Body of pancreas (tissue), 4 donors: ENCODE measurements around the gene SOWAHA. TPM values are rescaled to one million over a fixed set of nuclear protein-coding genes. Genes with fewer than 3 reads are reported as not detected.
"Not testable (repeated sequence)": the region's sequence is repeated elsewhere in the genome, so short reads cannot be mapped to it uniquely, and the experiment has no call there.

Experiments
- ATAC-seq: fragments of 150-250 bp; one replicate; pipeline ENCODE4 v1.9.1; 2016
- DNase-seq, 4 donors: peaks; one replicate each; pipeline ENCODE4 v3.0.0-alpha.2; 2019
- H3K27ac ChIP-seq, 4 donors: fragments of 200-600 bp; sonication (generic); 1 replicate in 3 of 4; 2 replicates in 1 of 4; pipeline versions ENCODE4 v1.5.1 to v1.6.1; 2016 to 2019; ENCODE audit warnings: mild to moderate bottlenecking in 1 of 4, mixed read lengths in 1 of 4, moderate library complexity in 1 of 4
- H3K27me3 ChIP-seq, 2 donors: fragments of 200-600 bp; sonication (generic); one replicate each; pipeline ENCODE4 v1.6.0; 2016; ENCODE audit warnings: mild to moderate bottlenecking in 1 of 2
- H3K36me3 ChIP-seq, 2 donors: fragments of 200-600 bp; sonication (generic); replicated peaks in 1 of 2; 2 replicates each; pipeline ENCODE4 v1.5.1; 2016; ENCODE audit warnings: low read depth in 2 of 2; ENCODE audit not compliant: insufficient read depth in 1 of 2
- H3K4me1 ChIP-seq: fragments of 200-600 bp; sonication (generic); one replicate; pipeline ENCODE4 v1.6.0; 2016
- H3K4me3 ChIP-seq, 2 donors: fragments of 200-600 bp; sonication (generic); 1 replicate in 1 of 2; 2 replicates in 1 of 2; pipeline ENCODE4 v1.5.1; 2016 to 2019
- H3K9me3 ChIP-seq, 3 donors: fragments of 200-600 bp; sonication (generic); 1 replicate in 2 of 3; 2 replicates in 1 of 3; pipeline ENCODE4 v1.5.1; 2016
- CTCF ChIP-seq, 7 experiments: fragments of 450-650 bp in 4 of 7; fragments of 200-600 bp in 3 of 7; sonication (generic) in 3 of 7; IDR thresholded peaks; one replicate each; pipeline ENCODE4 v1.5.1; 2016 to 2019; ENCODE audit warnings: antibody characterized with exemption in 7 of 7
- POLR2A ChIP-seq, 3 donors: fragments of 450-650 bp; IDR thresholded peaks; one replicate each; pipeline ENCODE4 v1.6.1; 2016; ENCODE audit warnings: antibody characterized with exemption in 3 of 3, mild to moderate bottlenecking in 2 of 3
- WGBS, 2 donors: methylation state at CpG; one replicate each; pipeline ENCODE4 v1.1.5; 2017; 5-methylcytosine and 5-hydroxymethylcytosine counted together
- intact Hi-C: fragments of 100-400 bp; cut with DNase I; formaldehyde crosslinking; loops from one replicate; pipeline ENCODE4 v1.15.1; 2023
- total RNA-seq, 2 donors: library from RNA; depleted of rRNA; stranded (reverse); fragments of >200 nt; gene quantifications; one replicate each; pipeline ENCODE4 v1.1.0, GENCODE V29; 2016

SOWAHA gene
- total RNA-seq, 2 donors from 2014 or later, result 7.3 to 9.6 TPM

DNA sequence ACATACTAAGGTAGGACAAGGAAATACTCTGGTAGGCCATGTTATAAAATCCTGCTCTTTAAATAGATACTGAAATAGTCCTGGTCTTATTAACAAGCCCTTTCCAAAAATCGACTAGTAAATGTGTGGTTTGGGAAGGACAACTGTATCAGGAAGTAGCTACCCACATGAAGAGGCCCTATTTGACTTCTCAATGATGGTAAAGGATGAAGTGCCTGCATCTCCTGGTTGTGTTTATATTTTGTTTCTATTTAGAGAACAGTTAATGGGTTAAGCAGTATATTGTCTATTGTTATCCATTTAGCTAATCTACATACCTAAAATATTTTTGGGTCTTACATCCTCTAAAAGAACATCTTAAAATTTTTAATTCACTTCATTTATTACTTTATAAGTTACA, 40.7 kb downstream of the SOWAHA start:
- intact Hi-C loops, result no loop called here
- Histone ChIP-seq H3K4me1 (peaks cover 24% of the 10 kb centered on the region), H3K9me3 (no peaks in the 10 kb centered on the region), H3K27ac (peak overlapping the region in 3 of 4 donors; percentile 15 to 72 (median 50)), H3K4me3 (no peak overlapping the region), H3K27me3 (no peaks in the 10 kb centered on the region), H3K36me3 (no peaks in the 10 kb centered on the region)
- no peak for ATAC-seq
- DNase-seq, result no peak
- no peak for TF ChIP-seq POLR2A (IDR thresholded peaks at IDR 0.05)
- WGBS, 2 donors, result 10 to 22% methylated on average over 1 of the region's 1 CpG

GRCh38 chr5:132854301-132854700, 41.2 kb downstream of the SOWAHA start:
- ATAC-seq (peak; percentile 59), DNase-seq (no peak)
- peak overlapping the region in 2 of 4 donors; percentile 53 to 72 for H3K27ac ChIP-seq
- H3K27me3 ChIP-seq, result no peaks in the 10 kb centered on the region
- TF ChIP-seq CTCF (IDR thresholded peaks at IDR 0.05) (no peak), POLR2A (IDR thresholded peaks at IDR 0.05) (no peak)
- no peaks in the 10 kb centered on the region for H3K9me3 ChIP-seq
- intact Hi-C loops, result no loop called here
- WGBS, 2 donors, result 6 to 9% methylated on average over 3 of the region's 3 CpGs
- no peak overlapping the region for H3K4me3 ChIP-seq
- peaks cover 24% of the 10 kb centered on the region for H3K4me1 ChIP-seq
- H3K36me3 ChIP-seq, result no peaks in the 10 kb centered on the region

DNA sequence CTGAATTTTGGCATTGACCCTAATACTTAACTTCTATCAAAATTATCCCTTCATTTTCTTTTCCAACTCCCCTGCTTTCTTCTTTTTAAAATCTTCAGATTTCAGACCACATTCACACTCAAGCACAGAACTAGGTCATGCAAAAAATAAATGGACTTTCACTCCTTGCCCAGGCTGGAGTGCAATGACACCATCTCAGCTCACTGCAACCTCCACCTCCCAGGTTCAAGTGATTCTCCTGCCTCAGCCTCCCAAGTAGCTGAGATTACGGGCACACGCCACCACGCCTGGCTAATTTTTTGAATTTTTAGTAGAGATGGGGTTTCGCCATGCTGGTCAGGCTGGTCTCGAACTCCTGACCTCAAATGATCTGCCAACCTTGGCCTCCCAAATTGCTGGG, 41.9 kb downstream of the SOWAHA start:
- WGBS, 2 donors, result 91 to 97% methylated on average over 5 of the region's 5 CpGs
- peaks cover 19% of the 10 kb centered on the region for H3K4me1 ChIP-seq
- ATAC-seq, H3K36me3 ChIP-seq, H3K27ac ChIP-seq, H3K9me3 ChIP-seq, H3K27me3 ChIP-seq, intact Hi-C loops, H3K4me3 ChIP-seq, DNase-seq: not testable (repeated sequence)

DNA sequence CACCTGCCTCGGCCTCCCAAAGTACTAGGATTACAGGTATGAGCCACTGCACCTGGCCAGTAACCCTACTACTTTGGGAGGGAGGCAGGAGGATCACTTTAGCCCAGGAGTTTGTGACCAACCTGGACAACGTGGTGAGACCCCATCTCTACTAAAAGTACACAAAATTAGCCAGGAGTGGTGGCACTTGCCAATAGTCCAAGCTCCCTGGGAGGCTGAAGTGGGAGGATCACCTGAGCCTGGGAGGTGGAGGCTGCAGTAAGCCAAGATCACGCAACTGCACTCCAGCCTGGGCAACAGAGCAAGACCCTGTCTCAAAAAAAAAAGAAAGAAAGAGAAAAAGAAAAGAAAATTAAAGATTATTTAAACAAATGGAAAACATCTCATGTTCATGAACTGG, 42.9 kb downstream of the SOWAHA start:
- H3K27ac ChIP-seq, result no peak overlapping the region
- H3K4me3 ChIP-seq, result no peak overlapping the region
- DNase-seq, result no peak
- peaks cover 14% of the 10 kb centered on the region for H3K4me1 ChIP-seq
- intact Hi-C loops, result no loop called here
- no peaks in the 10 kb centered on the region for H3K36me3 ChIP-seq
- H3K9me3 ChIP-seq, result no peaks in the 10 kb centered on the region
- no peak for TF ChIP-seq POLR2A (IDR thresholded peaks at IDR 0.05)
- TF ChIP-seq CTCF (IDR thresholded peaks at IDR 0.05), result no peak
- WGBS, 2 donors, result 61 to 84% methylated on average over 2 to 3 of the region's 3 CpGs
- no peak for ATAC-seq
- H3K27me3 ChIP-seq, result no peaks in the 10 kb centered on the region

GRCh38 chr5:132859889-132860437, 46.9 kb downstream of the SOWAHA start:
- no peak for TF ChIP-seq CTCF (IDR thresholded peaks at IDR 0.05)

DNA sequence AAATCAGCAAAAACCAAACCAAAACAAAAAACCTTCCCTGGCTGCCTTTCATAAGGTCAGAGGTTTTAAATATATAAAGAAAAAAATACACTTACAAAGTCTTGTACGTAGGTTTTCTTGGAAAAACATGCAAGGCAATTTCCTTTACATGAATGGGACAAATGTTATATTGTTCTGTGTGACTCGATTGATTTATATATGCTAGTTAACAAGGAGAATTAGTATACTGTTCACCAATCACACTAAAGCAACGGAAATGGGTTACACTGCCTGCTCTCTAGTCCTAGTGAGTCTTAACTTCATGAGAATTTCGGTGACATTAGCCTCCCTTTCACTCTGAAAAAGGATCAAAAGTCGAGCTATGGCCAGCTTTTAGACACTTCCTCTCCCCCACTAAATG, 47.6 kb downstream of the SOWAHA start:
- H3K27ac ChIP-seq, result no peak overlapping the region
- H3K4me1 ChIP-seq, result peaks cover 5% of the 10 kb centered on the region
- no peaks in the 10 kb centered on the region for H3K27me3 ChIP-seq
- H3K36me3 ChIP-seq, result no peaks in the 10 kb centered on the region
- no peaks in the 10 kb centered on the region for H3K9me3 ChIP-seq
- 54 to 67% methylated on average over 5 of the region's 5 CpGs for WGBS, 2 donors
- DNase-seq, result no peak
- H3K4me3 ChIP-seq, result no peak overlapping the region
- intact Hi-C loops, result no loop called here
- no peak for TF ChIP-seq POLR2A (IDR thresholded peaks at IDR 0.05)
- TF ChIP-seq CTCF (IDR thresholded peaks at IDR 0.05), result no peak
- ATAC-seq, result no peak

More at GRCh38 chr5:132859889-132860437, 46.9 kb downstream of the SOWAHA start:
- no peak overlapping the region for H3K4me3 ChIP-seq
- H3K36me3 ChIP-seq, result no peaks in the 10 kb centered on the region
- H3K27ac ChIP-seq, result no peak overlapping the region
- no peaks in the 10 kb centered on the region for H3K9me3 ChIP-seq
- no peak for ATAC-seq
- WGBS, 2 donors, result 74 to 80% methylated on average over 2 of the region's 2 CpGs
- no peaks in the 10 kb centered on the region for H3K4me1 ChIP-seq
- intact Hi-C loops, result no loop called here
- no peaks in the 10 kb centered on the region for H3K27me3 ChIP-seq
- no peak for DNase-seq
